Heart right ventricle (tissue), 16 donors: Measurements from ENCODE around the gene PPP4R1. TPM values are rescaled to one million over a fixed set of nuclear protein-coding genes. Genes with fewer than 3 reads are reported as not detected.

Experiments used
- ATAC-seq, 8 donors: fragments of 200-7000 bp; cut with Tn5 transposase; one replicate each; pipeline ENCODE4 v1.9.1; 2020; ENCODE audit warnings: mild to moderate bottlenecking in 8 of 8, moderate library complexity in 8 of 8, moderate number of reproducible peaks in 1 of 8
- DNase-seq, 2 donors: peaks; one replicate each; pipeline ENCODE4 v3.0.0-alpha.2; 2020
- H3K27ac ChIP-seq, 10 donors: fragments of 200-600 bp; sonication (generic) in 2 of 10; one replicate each; pipeline versions ENCODE4 v1.5.0 to v1.8.0; 2020 to 2022; ENCODE audit warnings: mild to moderate bottlenecking in 3 of 10
- H3K27me3 ChIP-seq, 7 donors: fragments of 200-600 bp; one replicate each; pipeline ENCODE4 v1.8.0; 2021 to 2022; ENCODE audit warnings: mild to moderate bottlenecking in 2 of 7
- H3K36me3 ChIP-seq, 9 donors: fragments of 200-600 bp; sonication (generic) in 1 of 9; one replicate each; pipeline versions ENCODE4 v1.5.0 to v1.8.0; 2020 to 2022; ENCODE audit warnings: mild to moderate bottlenecking in 2 of 9
- H3K4me1 ChIP-seq, 9 donors: fragments of 200-600 bp; sonication (generic) in 1 of 9; one replicate each; pipeline versions ENCODE4 v1.5.0 to v1.8.0; 2020 to 2022; ENCODE audit warnings: mild to moderate bottlenecking in 4 of 9
- H3K4me3 ChIP-seq, 10 donors: fragments of 200-600 bp; sonication (generic) in 2 of 10; one replicate each; pipeline versions ENCODE4 v1.5.0 to v1.8.0; 2020 to 2022; ENCODE audit warnings: mild to moderate bottlenecking in 7 of 10, moderate library complexity in 2 of 10
- H3K9me3 ChIP-seq, 11 donors: fragments of 200-600 bp in 10 of 11; sonication (generic) in 2 of 11; one replicate each; pipeline versions ENCODE4 v1.5.0 to v1.8.0; 2013 to 2022; ENCODE audit warnings: mild to moderate bottlenecking in 2 of 11, control low read depth in 1 of 11, moderate library complexity in 1 of 11
- WGBS, 2 donors: extraction: QIAGEN DNeasy Blood & Tissue Kit; methylation state at CpG; one replicate each; pipeline ENCODE4 v1.1.7; 2013; ENCODE audit warnings: inconsistent platforms in 1 of 2; 5-methylcytosine and 5-hydroxymethylcytosine counted together
- intact Hi-C, 10 donors: fragments of 100-400 bp; cut with DNase I; formaldehyde crosslinking; loops; one replicate each; pipeline versions ENCODE4 v1.11.1 to v1.14.2; 2022
- polyA plus RNA-seq, 2 donors: library from polyadenylated mRNA; stranded (reverse); fragments of 200-250 nt; gene quantifications; one replicate each; pipeline ENCODE4 v1.2.3, GENCODE V29; 2013
- total RNA-seq, 10 donors: library from RNA; stranded (reverse); fragmentation: NEBNext Ultra II Directional in 3 of 10; extraction: Animal tissue kit (Norgen Biotek cat#: 25700) in 3 of 10; gene quantifications; one replicate each; pipeline versions ENCODE4 v1.2.1 to v1.2.4, GENCODE V29; 2021 to 2023
- TF ChIP-seq, protein P1 (sequence below), 9 donors: fragments of 200-600 bp; sonication (generic) in 2 of 9; IDR thresholded peaks; one replicate each; pipeline versions ENCODE4 v1.5.0 to v1.8.0; 2021 to 2022; ENCODE audit warnings: antibody characterized with exemption in 9 of 9, mild to moderate bottlenecking in 5 of 9, moderate library complexity in 1 of 9
- donor health status: Arrhythmogenic right ventricular cardiomyopathy.
- donor health status: ischemic (EF 13 %, LVEDD 7.1; RV severe dilation, severe dysfunction).
- donor health status: healthy with polysubstance abuse.
- donor health status: DM: no; HTN: yes; CAD: no.
- donor health status: DM: no; HTN: no; CAD: no.
- donor health status: ischemic (EF 25% LVEDD 6.9; RV normal size, moderate dysfunction).
- donor health status: ischemic (EF 25% LVEDD 5.7; RV mildly dilated, moderate dysfunction).
- donor health status: healthy.
- donor health status: DM: yes; HTN: yes; CAD: no.
- donor health status: Ischemic cardiomyopathy.
- donor health status: ischemic (EF 35%, LVEDD 5.7; RV mildly dilated, moderate dysfunction).
- donor health status: nonischemic (EF 11% LVEDD 7.7; RV severe dilation, severe dysfunction).
- donor health status: DM: yes; HTN: yes; CAD: no.
- donor health status: PGD.
- donor health status: ischemic (EF 29% LVEDD 5.4; RV normal size, mild dysfunction).
- donor health status: nonischemic (EF 23%, LVEDD 6.1; RV moderate dilation, normal function).

PPP4R1 gene
- total and polyA plus RNA-seq, 12 donors, result 24.7 to 87.4 (median 60.4) TPM

GRCh38 chr18:9539283-9539682, 75.1 kb downstream of the PPP4R1 start:
- H3K27me3 ChIP-seq, result no peaks in the 10 kb centered on the region
- H3K36me3 ChIP-seq, result peaks cover 0 to 58% (median 27%) of the 10 kb centered on the region in 9 donors
- no peak overlapping the region for H3K4me3 ChIP-seq
- 95 to 97% methylated on average over 6 of the region's 6 CpGs for WGBS, 2 donors
- peaks cover 0 to 6% (median 0%) of the 10 kb centered on the region in 9 donors for H3K4me1 ChIP-seq
- intact Hi-C loops, result loop anchor here in 1 of 10 donors (10.0 kb wide), 1 partner anchor 64 kb away; the partner anchor contains the start of gene RALBP1
- H3K27ac ChIP-seq, result no peak overlapping the region
- DNase-seq (no peak), ATAC-seq (no peak)
- TF ChIP-seq, protein P1, sequence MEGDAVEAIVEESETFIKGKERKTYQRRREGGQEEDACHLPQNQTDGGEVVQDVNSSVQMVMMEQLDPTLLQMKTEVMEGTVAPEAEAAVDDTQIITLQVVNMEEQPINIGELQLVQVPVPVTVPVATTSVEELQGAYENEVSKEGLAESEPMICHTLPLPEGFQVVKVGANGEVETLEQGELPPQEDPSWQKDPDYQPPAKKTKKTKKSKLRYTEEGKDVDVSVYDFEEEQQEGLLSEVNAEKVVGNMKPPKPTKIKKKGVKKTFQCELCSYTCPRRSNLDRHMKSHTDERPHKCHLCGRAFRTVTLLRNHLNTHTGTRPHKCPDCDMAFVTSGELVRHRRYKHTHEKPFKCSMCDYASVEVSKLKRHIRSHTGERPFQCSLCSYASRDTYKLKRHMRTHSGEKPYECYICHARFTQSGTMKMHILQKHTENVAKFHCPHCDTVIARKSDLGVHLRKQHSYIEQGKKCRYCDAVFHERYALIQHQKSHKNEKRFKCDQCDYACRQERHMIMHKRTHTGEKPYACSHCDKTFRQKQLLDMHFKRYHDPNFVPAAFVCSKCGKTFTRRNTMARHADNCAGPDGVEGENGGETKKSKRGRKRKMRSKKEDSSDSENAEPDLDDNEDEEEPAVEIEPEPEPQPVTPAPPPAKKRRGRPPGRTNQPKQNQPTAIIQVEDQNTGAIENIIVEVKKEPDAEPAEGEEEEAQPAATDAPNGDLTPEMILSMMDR (IDR thresholded peaks at IDR 0.05), result no peak
- H3K9me3 ChIP-seq, result no peaks in the 10 kb centered on the region

GRCh38 chr18:9537677-9538076, 76.7 kb downstream of the PPP4R1 start:
- TF ChIP-seq, protein P1 (IDR thresholded peaks at IDR 0.05), result no peak
- Histone ChIP-seq H3K27me3 (no peaks in the 10 kb centered on the region), H3K27ac (no peak overlapping the region), H3K36me3 (peaks cover 0 to 74% (median 38%) of the 10 kb centered on the region in 9 donors), H3K4me3 (no peak overlapping the region), H3K4me1 (peaks cover 0 to 6% (median 0%) of the 10 kb centered on the region in 9 donors), H3K9me3 (no peaks in the 10 kb centered on the region)
- intact Hi-C loops, result loop anchor here in 1 of 10 donors (10.0 kb wide), 1 partner anchor 63 kb away; the partner anchor contains the start of gene RALBP1
- WGBS, 2 donors, result 81 to 87% methylated on average over 6 of the region's 6 CpGs
- ATAC-seq, result no peak
- no peak for DNase-seq

GRCh38 chr18:9536354-9537152, 77.8 kb downstream of the PPP4R1 start:
- DNase-seq (no peak), ATAC-seq (no peak)
- intact Hi-C loops, result loop anchor here in 1 of 10 donors (10.0 kb wide), 1 partner anchor 62 kb away; the partner anchor contains the start of gene RALBP1
- H3K4me3 ChIP-seq, result no peak overlapping the region
- 95 to 96% methylated on average over 19 of the region's 24 CpGs for WGBS, 2 donors
- no peaks in the 10 kb centered on the region for H3K27me3 ChIP-seq
- H3K9me3 ChIP-seq, result no peaks in the 10 kb centered on the region
- H3K27ac ChIP-seq, result no peak overlapping the region
- H3K4me1 ChIP-seq, result peaks cover 0 to 6% (median 0%) of the 10 kb centered on the region in 9 donors
- TF ChIP-seq, protein P1 (IDR thresholded peaks at IDR 0.05), result no peak
- peaks cover 0 to 84% (median 39%) of the 10 kb centered on the region in 9 donors for H3K36me3 ChIP-seq

GRCh38 chr18:9535430-9535991, 78.8 kb downstream of the PPP4R1 start:
- no peak overlapping the region for H3K27ac ChIP-seq
- H3K27me3 ChIP-seq, result no peaks in the 10 kb centered on the region
- ATAC-seq (peak in 5 of 8 donors; percentile 16 to 56 (median 48)), DNase-seq (no peak)
- H3K36me3 ChIP-seq, result peaks cover 0 to 93% (median 49%) of the 10 kb centered on the region in 9 donors
- WGBS, 2 donors, result 82 to 87% methylated on average over 27 of the region's 27 CpGs
- peaks cover 0 to 6% (median 0%) of the 10 kb centered on the region in 9 donors for H3K4me1 ChIP-seq
- no peak overlapping the region for H3K4me3 ChIP-seq
- TF ChIP-seq, protein P1 (IDR thresholded peaks at IDR 0.05), result no peak
- no peaks in the 10 kb centered on the region for H3K9me3 ChIP-seq
- intact Hi-C loops, result loop anchor here in 1 of 10 donors (10.0 kb wide), 1 partner anchor 61 kb away; the partner anchor contains the start of gene RALBP1
